Thymus (tissue), 11 donors: ENCODE results near the gene LAMA5. TPM values are rescaled to one million over a fixed set of nuclear protein-coding genes. Genes with fewer than 3 reads are reported as not detected.

Experiments used
- DNase-seq, 9 donors: peaks; one replicate each; pipeline ENCODE4 v3.0.0-alpha.2; 2013; ENCODE audit warnings: low spot score in 9 of 9, low read depth in 6 of 9, missing footprints in 1 of 9
- H3K27ac ChIP-seq, 2 donors: one replicate each; pipeline ENCODE4 v1.5.1; 2013; ENCODE audit warnings: control low read depth in 1 of 2, low read depth in 1 of 2, low read length in 1 of 2, mild to moderate bottlenecking in 1 of 2, moderate library complexity in 1 of 2
- H3K27me3 ChIP-seq, 2 donors: one replicate each; pipeline ENCODE4 v1.5.1; 2013; ENCODE audit warnings: low read length in 1 of 2; ENCODE audit not compliant: control insufficient read depth in 2 of 2, insufficient read depth in 1 of 2
- H3K36me3 ChIP-seq, 2 donors: one replicate each; pipeline ENCODE4 v1.5.1; 2013; ENCODE audit warnings: low read length in 1 of 2, mild to moderate bottlenecking in 1 of 2, moderate library complexity in 1 of 2; ENCODE audit not compliant: control insufficient read depth in 2 of 2, insufficient read depth in 2 of 2
- H3K4me1 ChIP-seq, 2 donors: one replicate each; pipeline ENCODE4 v1.5.1; 2013; ENCODE audit warnings: low read length in 2 of 2; ENCODE audit not compliant: control insufficient read depth in 2 of 2, insufficient read depth in 2 of 2
- H3K4me3 ChIP-seq, 2 donors: one replicate each; pipeline ENCODE4 v1.5.1; 2013; ENCODE audit warnings: low read length in 2 of 2, control low read depth in 1 of 2, mild to moderate bottlenecking in 1 of 2
- H3K9me3 ChIP-seq, 2 donors: one replicate each; pipeline ENCODE4 v1.5.1; 2013; ENCODE audit warnings: low read length in 1 of 2, mild to moderate bottlenecking in 1 of 2; ENCODE audit not compliant: control insufficient read depth in 2 of 2, insufficient read depth in 1 of 2
- WGBS: extraction: QIAGEN DNeasy Blood & Tissue Kit; methylation state at CpG from one replicate; pipeline ENCODE4 v1.1.7; 2013; 5-methylcytosine and 5-hydroxymethylcytosine counted together
- polyA plus RNA-seq: library from polyadenylated mRNA; stranded (reverse); fragments of 200-250 nt; gene quantifications from one replicate; pipeline ENCODE4 v1.2.3, GENCODE V29; 2013
- total RNA-seq: library from RNA; stranded (reverse); fragments of 120-200 nt; gene quantifications from one replicate; pipeline ENCODE4 v1.2.4, GENCODE V29; 2013
- donor health status: healthy.

Gene LAMA5
- total and polyA plus RNA-seq, 2 donors = 12.8 to 155 TPM

DNA sequence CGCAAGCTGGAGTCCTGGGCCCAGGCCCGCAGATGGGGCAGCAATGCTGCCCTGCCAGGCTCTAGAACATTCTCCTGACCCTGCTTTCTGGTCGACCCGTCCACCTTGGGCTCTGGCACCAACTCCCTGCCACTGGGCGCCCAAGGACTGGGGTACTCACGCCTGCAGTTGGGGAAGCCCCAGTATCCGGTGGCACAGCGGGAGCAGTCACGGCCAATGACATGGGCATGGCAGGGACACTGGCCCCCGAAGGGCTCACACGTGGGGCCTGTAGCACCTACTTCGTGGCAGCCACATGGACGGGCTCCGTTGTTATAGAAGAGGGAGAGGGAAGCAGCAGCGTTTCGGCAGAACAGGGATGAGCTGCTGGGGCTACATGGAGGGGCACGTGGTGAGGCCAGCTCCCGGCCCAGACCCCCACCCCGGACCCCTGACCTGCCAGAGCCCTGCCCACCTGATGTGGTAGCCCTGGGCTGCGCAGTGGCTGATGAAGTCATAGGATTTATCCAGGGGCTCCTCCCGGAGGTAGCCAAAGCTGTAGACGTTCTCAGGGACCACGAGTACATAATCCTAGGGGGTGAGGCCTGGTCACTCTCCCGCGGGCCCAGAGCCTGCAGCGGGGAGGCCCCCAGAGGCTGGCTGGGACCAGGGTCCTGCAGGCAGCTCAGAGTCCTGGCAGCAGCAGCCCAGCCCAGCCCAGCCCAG is 38.3 kb downstream of the LAMA5 start:
- no peak overlapping the region for H3K27ac ChIP-seq
- H3K36me3 ChIP-seq = no peaks in the 10 kb centered on the region
- no peak overlapping the region for H3K4me3 ChIP-seq
- no peak for DNase-seq
- 91% methylated on average over 26 of the region's 26 CpGs for WGBS
- H3K27me3 ChIP-seq = no peaks in the 10 kb centered on the region
- no peaks in the 10 kb centered on the region for H3K9me3 ChIP-seq
- no peaks in the 10 kb centered on the region for H3K4me1 ChIP-seq

DNA sequence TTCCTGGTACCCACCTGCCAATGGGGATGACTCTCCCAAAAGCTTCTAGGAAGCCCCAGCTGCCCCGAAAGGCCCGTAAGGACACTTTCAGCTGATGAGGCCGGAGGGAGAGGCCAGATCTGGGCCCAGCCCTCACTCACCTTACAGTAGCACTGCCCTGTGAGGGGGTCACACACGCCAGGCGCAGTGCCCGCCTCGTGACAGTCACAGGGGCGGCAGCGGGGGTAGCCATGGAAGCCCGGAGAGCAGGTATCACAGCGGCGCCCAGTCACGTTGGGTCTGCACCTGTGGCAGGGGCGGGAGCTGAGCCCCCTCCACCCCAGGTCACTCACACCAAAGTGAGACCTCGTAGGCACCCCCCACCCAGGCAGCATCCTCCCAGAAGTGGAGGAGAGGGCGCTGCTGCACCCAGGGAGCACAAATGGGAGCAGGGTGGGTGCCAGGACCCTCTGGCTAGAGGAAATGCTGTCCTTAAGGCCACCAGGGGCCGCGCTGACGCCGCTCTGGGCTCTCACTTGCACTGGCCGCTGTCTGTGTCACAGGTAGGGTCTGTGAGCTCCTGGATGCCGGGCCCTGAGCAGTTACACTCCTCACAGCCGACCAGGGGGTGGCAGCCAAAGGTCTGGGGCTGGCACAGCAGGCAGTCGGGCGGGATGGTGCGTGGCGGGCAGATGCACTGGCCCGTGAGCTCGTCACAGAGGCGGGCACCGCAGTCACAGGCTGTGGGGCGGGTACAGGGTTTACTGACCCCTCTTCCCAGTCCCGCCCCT is 39.2 kb downstream of the LAMA5 start:
- DNase-seq = no peak
- Histone ChIP-seq H3K27me3 (no peaks in the 10 kb centered on the region), H3K36me3 (no peaks in the 10 kb centered on the region), H3K4me1 (no peaks in the 10 kb centered on the region), H3K9me3 (no peaks in the 10 kb centered on the region), H3K27ac (no peak overlapping the region), H3K4me3 (no peak overlapping the region)
- 92% methylated on average over 33 of the region's 33 CpGs for WGBS

DNA sequence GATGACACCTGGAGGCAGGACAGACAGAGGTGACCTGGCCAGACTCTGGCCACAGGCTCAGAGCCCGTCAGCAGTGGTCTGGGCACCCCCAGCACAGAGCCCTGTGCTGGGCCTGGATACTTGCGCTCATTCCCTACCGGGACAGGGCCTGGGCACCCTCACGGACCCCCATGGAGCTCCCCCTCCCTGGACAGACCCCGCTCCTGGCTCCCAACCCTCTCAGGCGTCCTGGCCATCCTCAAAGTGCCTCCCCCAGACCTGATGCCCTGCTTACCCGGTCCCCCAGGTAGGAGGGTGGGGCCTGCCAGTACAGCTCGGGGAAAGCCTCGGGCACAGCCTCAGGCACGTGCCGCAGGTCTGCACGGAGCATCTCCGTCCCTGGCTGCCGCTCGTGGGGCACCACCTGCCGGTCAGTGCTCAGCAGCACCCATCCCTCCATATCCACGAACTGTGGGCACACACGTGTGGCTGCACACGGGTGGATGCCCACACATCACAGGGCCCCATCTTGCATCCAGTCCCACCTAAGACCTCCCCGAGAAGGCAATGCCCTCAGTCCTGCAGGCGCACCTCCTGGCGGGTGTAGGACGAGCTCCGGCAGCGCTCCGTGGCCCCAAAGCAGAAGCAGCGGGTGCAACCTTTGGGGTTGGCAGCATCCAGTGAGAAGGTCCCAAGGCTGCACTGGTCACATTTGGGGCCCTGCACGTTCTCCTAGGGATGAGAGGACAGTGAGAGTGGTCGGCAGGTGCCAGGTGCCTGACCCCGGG is 40.0 kb downstream of the LAMA5 start:
- Histone ChIP-seq H3K27ac (no peak overlapping the region), H3K9me3 (no peaks in the 10 kb centered on the region), H3K4me3 (no peak overlapping the region), H3K36me3 (no peaks in the 10 kb centered on the region), H3K27me3 (no peaks in the 10 kb centered on the region), H3K4me1 (no peaks in the 10 kb centered on the region)
- WGBS = 88% methylated on average over 30 of the region's 30 CpGs
- DNase-seq = no peak

DNA sequence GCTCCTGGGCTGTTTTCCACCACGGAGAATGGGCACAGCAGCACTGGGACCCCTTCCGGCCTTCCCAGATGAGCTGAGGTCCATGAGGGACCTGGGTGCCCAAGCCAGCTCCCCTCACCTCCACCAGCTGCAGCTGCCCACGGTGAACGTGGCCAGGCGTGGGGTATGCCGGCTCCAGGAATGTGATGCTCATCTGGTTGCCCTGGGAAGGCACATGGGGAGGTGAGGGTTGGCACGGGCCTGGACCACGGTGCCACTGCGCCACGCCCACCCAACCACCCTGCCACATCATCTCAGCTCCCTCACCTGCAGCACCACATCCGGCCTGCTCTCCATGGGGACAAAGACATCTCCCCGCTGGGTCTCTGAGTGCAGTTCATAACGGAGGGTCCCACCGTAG is 40.6 kb downstream of the LAMA5 start:
- H3K4me1 ChIP-seq = no peaks in the 10 kb centered on the region
- 95% methylated on average over 14 of the region's 14 CpGs for WGBS
- no peaks in the 10 kb centered on the region for H3K9me3 ChIP-seq
- H3K27ac ChIP-seq = no peak overlapping the region
- DNase-seq = no peak
- H3K4me3 ChIP-seq = no peak overlapping the region
- H3K27me3 ChIP-seq = no peaks in the 10 kb centered on the region
- H3K36me3 ChIP-seq = no peaks in the 10 kb centered on the region

DNA sequence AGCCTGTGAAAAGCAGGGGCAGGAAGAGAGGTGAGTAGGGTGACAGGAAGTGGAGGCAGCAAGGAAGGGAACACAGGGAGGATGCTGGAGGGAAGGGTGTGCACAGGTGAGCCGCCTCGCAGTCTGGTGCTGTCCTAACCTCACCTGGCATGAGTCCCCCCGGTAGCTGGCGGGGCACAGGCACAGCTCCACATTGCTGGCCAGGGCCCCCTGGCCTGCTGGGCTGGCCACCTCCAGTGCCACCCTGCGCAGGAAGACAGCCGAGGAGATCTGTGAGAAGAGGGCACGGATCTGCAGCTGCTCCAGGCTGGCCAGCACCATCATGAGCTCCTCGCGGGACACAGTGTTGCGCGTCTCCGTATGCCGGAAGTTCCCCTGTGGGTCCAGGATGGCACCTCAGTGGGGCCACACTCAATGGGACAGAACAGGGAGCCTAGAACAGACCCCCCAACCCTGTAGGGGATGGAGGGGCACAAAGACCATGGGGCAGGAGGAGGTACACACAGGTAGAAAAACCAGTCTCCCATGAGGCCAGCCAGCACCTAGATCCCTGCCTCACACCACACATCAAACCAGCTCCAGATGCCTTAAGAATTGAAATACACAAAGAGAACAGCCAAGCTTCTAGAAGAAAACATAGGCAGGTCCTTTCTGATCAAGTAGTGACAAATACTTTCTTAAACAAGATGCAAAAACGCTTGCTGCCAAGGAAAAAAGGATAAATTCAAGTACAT is 41.8 kb downstream of the LAMA5 start:
- Histone ChIP-seq H3K9me3 (no peaks in the 10 kb centered on the region), H3K36me3 (no peaks in the 10 kb centered on the region), H3K27me3 (no peaks in the 10 kb centered on the region), H3K4me3 (no peak overlapping the region), H3K27ac (no peak overlapping the region), H3K4me1 (no peaks in the 10 kb centered on the region)
- WGBS = 90% methylated on average over 14 of the region's 14 CpGs
- no peak for DNase-seq

DNA sequence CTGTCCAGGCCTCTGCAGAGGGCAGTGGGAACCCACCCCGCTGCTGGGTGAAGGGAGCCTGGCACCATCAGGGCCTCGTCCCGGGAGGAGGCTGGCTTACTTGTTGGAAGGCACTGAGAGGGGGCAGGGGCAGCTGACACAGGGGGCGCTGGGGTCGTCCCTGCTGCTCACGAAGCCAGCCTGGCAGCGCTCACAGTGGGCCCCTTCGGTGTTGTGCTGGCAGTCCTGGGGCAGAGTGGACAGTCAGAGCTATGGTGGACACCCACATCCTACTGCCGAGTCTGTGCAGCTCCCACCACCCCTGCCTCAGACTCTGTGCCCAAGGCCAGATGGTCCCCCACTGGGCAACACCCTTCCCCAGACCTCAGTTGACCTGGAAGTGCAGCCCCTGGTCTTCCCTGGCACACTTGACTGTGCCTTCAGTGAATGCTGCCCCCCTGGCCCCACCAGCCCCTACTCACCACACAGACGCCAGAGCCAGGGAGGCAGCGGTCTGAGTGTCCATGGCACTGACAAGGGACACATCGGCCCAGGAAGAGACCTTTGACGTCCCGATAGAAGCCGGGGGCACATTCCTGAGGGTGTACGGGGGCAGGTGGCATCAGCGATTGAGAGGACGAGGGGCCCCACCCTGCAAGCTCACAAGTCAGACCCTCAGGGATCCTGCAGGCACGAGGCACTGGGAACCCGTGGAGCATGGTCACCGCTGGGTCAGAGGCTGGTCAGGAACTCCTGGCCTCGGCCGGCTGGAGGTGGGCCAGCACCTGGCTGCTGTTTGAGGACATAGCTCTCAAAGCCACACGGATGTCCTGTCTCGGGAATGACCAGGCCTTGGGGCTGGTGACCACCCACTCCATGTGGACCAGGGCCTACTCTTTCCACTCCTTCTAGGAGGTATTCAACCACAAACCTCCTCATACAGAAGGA is 42.9 kb downstream of the LAMA5 start:
- no peak overlapping the region for H3K4me3 ChIP-seq
- WGBS = 91% methylated on average over 25 of the region's 25 CpGs
- H3K4me1 ChIP-seq = no peaks in the 10 kb centered on the region

DNA sequence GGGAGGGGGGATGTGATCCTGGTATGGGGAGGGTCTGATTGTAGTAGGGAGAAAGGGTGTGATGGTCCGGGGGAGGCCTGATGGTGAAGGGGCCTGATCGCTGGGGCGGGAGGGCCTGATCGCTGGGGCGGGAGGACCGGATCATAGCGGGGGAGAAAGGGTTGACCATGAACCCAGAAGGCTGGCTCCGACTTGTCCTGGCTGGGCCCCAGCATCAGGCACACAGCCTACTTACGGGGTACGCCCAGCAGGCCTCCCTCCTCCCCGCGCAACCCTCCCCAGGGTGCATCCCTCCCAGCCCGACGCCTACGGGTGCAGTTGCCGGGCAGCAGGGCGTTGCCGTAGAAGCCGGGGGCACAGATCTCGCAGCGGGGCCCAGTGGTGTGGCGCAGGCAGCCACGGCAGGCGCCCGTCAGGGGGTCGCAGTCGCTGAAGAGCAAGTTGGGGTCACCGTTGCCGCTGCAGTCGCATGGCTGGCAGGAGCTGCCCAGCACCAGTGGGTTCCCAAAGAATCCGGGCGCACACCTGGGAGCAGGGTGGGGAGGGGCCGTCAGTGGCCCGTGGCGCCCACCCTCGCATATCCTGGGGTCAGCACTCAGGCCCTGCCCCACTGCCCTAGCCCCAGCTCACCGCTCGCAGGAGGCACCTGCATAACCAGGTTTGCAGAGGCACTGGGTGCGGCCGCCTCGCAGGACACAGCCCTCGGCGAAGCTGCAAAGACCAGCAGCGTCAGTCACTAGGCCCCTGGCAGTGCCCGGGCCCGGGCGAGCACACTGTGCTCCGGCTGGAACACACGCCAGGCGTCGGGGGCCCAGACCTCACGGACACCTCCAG is 43.7 kb downstream of the LAMA5 start:
- Histone ChIP-seq H3K36me3 (no peaks in the 10 kb centered on the region), H3K27me3 (no peaks in the 10 kb centered on the region), H3K9me3 (peaks cover 0 to 8% of the 10 kb centered on the region in 2 donors), H3K27ac (no peak overlapping the region), H3K4me1 (no peaks in the 10 kb centered on the region), H3K4me3 (no peak overlapping the region)
- DNase-seq = no peak
- WGBS = 93% methylated on average over 52 of the region's 52 CpGs

More for the DNA sequence above, 42.9 kb downstream of the LAMA5 start:
- no peaks in the 10 kb centered on the region for H3K36me3 ChIP-seq
- no peaks in the 10 kb centered on the region for H3K27me3 ChIP-seq
- no peak for DNase-seq
- peaks cover 0 to 4% of the 10 kb centered on the region in 2 donors for H3K9me3 ChIP-seq
- no peak overlapping the region for H3K27ac ChIP-seq
